HG02981 (cell line): ENCODE data around the gene DGKD.

Experiments
- ATAC-seq: cut with Tn5 transposase; IDR thresholded peaks from one replicate; pipeline ENCODE4 v1.9.1; 2021; ENCODE audit warnings: mild to moderate bottlenecking, moderate library complexity; ENCODE audit not compliant: unreplicated experiment

DGKD gene

DNA sequence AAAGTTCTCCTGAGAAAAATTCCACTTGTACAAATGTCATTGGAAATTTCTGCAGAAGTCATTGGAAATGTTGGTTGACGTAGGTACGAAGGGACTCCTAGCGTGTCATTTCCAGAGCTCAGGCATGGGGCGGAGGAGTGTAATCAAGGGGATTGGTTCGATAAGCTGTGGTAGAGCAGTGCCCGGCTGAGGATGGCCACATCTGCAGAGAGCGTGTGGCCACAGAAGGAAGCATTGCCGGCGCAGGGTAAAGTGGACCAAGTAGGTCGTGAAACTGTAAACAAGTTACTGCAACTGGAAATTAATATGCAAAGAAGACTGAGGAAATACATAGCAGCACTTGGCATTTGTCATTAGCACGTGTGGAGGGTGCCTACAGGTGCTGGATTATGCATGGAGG lies 101.8 kb downstream of the DGKD start:
- no peak for ATAC-seq

DNA sequence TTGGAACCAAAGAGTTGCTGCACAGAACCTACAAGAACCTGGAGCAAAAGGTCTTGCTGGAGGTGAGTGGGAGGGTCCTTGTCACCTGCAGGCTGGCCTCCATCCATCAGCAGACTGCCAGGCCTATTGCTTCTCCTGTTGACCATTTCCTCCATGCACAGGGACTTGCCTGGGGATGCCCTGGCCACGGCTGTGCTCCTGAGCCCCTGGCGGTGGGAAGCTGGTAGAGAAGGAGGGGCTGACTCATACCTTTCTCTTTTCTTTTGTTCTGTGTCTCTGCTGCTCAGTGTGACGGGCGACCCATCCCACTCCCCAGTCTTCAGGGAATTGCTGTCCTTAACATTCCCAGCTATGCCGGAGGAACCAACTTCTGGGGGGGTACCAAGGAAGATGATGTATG lies 102.6 kb downstream of the DGKD start:
- ATAC-seq: no peak

DNA sequence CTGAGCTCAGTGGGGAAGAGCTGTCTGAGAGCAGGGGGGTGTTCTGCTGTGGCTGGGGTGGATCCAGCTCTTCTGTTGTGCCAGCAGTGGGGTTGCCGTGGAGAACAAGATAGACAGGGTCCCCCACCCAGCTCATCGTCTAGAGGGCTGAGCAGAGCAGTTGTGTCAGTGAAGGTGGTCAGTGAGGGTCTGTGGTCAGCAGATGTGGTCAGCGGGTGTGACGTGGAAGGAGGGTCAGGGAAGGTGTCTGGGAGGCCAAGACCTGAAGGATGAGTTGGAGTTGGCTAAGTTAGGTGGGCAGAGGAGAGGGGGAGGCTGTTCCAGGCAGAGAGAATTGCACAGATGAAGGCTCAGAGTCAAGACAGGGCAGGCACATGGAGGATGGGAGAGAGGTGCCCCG lies 103.1 kb downstream of the DGKD start:
- ATAC-seq: no peak

DNA sequence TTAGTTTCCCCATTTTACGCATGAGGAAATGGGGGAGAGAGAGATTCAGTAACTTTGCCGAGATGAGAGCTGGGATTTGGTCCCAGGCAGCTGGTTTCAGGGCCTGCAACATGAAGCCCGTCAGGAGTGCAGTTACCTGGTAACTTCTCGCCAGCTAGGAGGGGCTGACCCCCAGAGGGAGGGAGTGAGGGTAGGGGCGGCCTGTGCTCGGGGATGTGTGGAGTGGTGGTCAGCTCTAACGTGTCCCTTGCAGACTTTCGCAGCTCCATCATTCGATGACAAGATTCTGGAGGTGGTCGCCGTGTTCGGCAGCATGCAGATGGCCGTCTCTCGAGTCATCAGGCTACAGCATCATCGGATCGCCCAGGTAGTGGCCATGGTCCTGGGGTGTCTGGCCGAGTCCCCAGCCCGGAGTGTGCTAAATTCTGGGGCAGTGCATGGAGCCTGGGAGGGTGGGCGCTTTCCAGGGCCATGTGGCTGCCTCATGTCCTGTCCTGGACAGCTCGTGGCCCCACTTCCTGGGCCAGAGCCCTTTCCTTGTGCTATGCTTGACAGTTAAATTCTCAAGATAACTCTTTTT lies 103.8 kb downstream of the DGKD start:
- ATAC-seq: no peak

DNA sequence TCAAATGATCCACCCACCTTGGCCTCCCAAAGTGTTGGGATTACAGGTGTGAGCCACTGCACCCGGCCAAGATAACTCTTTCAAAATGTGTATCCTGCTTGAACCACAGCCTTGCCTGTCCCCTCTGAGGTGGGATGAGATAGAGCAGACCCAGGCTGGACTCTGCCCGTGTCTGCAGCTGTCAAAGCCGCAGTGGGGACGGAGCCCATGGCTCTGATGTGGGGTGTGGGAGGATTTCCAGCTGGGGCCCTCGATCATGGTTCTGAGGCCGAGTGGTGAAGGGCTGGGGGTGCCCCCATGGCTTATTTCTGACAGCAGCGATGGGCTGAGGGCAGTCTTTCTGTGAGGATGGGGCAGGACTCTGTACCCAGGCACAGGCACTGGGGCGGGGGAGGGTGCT lies 104.5 kb downstream of the DGKD start:
- ATAC-seq: no peak

DNA sequence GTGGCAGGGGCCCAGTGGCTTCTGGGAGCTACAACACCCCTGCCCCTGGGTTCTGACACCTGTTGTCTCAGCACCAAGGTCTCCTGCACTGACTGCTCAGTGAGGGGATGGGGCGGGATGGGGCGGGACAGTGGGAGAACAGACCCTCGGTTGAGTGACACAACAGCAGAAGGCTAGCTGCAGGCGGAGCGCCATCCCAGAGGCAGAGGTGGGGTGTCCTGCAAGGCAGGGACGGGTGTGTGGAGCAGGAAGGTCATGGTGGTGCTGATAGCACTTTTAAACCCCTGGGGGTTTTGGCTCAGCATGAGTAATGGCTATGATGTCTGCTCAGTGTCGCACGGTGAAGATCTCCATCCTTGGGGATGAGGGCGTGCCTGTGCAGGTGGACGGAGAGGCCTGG lies 105.1 kb downstream of the DGKD start:
- no peak for ATAC-seq

DNA sequence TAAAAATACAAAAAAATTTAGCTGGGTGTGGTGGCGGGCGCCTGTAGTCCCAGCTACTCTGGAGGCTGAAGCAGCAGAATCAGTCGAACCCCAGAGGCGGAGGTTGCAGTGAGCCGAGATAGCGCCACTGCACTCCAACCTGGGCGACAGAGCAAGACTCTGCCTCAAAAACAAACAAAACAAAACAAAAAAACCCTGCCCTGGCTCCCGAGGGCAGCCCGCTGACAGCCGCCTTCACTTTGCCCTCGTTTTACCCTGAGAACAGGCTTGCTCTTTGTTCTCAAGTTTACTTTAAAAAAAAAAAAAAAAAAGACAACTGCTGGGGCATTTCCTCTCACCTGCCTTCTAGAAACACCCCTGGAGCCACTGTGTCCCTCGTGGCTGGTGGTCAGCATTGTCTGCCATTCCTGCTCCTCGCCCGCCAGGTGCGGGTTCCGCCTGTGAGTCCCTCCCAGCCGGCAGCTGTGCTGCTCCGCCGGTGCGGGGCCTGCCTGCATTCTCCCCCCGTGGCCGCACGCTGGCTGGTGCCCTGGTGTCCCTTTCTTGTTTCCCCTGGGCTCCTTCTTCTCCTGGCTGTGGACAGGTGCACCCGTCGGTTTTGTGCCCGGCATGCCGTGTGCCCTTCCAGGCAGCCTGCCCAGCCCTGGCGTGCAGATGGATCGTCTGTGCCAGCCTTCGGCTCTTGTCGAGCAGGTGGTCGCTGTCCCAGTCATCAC lies 106.6 kb downstream of the DGKD start:
- no peak for ATAC-seq

DNA sequence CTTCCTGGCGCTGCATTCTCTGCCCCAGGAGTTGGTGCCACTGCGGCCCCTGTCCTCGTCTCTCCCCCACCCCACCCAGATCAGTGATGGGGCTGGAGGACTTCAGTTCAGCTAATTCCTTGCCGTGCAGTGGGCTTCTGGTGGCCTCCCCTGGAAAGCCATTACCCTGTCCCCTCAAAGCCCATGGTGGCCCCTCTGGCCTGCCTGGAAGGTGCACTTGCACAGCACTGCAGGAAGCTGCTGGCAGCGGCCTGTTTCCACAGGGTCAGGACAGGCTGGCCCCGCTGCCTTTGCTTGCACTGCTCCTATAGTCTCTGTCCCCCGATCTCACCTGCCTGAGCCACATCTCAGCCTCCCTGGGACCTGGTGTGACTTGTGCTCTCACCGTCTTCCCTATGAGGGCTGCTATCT lies 107.2 kb downstream of the DGKD start:
- ATAC-seq: no peak

DNA sequence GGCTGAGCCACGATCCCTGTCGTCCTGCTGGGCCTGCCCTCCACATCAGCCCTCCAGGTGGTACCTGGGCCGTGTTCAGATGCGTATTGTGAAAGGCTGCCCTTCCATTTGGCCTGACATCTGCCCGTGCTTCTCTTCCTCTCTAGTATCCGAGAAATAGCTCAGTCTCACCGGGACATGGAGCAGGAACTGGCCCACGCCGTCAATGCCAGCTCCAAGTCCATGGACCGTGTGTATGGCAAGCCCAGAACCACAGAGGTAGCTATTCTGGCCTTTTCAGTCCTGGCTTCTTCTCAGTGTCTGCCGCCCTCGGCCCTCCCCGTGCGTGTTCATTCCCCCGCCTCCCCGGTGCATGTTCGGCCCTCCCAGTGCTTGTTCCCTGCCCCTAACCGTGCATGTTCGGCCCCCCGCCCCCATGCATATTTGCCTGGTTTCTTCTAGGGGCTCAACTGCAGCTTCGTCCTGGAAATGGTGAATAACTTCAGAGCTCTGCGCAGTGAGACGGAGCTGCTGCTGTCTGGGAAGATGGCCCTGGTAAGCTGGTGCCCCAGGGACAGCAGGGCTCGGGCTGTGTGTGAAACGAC lies 108.0 kb downstream of the DGKD start:
- ATAC-seq: no peak

DNA sequence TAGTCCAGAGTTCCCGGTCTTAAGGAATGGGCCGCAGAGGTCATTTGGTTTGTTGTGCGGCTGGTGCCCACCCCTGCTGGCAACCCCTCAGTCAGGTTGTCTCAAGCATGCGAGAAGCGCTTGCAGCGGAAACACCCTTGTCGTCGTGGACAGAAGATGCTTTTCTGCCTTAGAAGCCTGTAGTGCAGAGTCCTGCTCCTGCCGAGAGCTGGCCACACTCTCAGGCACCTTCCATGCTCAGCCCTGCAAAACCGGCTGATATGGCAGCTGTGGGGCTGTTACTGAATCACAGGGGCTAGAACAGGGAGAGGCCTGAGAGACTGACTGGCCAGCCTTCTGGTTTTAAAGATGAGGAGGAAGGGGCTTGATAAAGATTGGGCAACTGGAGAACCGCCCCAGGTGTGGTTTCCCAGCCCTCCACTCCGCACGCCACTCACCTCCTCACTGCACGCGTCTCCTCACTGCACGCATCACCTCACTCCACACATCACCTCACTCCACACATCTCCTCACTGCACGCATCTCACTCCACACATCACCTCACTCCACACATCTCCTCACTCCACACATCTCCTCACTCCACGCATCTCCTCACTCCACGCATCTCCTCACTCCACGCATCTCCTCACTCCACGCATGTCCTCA lies 108.7 kb downstream of the DGKD start:
- no peak for ATAC-seq

DNA sequence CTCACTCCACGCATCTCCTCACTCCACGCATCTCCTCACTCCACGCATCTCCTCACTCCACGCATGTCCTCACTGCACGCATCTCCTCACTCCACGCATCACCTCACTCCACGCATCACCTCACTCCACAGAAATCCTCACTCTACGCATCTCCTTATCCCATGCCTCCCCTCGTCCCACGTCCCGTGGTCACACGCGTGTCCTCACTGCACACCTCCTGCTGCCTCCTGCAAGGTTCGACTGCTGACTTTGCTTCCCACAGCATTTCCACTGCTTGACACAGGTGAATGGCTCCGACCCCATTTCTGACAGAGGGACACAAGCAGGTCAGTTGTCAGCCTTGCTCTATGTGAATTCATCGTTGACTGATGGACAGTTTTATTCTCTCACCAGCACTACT lies 109.3 kb downstream of the DGKD start:
- no peak for ATAC-seq

DNA sequence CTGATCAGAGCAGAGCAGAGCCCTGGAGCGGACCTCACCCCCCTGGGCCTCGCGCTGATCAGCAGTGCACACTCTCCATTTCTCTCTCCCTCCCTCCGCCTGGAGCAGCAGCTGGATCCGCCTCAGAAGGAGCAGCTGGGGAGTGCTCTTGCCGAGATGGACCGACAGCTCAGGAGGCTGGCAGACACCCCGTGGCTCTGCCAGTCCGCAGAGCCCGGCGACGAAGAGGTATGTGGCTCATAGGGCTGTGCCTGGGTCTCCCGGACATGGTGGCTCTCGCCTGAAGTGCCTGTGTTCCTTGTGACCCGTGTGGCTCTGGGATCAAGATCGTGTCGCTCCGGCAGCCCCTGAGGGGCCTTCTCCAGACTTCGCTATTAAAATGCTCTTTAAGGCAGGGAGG lies 109.8 kb downstream of the DGKD start:
- no peak for ATAC-seq

DNA sequence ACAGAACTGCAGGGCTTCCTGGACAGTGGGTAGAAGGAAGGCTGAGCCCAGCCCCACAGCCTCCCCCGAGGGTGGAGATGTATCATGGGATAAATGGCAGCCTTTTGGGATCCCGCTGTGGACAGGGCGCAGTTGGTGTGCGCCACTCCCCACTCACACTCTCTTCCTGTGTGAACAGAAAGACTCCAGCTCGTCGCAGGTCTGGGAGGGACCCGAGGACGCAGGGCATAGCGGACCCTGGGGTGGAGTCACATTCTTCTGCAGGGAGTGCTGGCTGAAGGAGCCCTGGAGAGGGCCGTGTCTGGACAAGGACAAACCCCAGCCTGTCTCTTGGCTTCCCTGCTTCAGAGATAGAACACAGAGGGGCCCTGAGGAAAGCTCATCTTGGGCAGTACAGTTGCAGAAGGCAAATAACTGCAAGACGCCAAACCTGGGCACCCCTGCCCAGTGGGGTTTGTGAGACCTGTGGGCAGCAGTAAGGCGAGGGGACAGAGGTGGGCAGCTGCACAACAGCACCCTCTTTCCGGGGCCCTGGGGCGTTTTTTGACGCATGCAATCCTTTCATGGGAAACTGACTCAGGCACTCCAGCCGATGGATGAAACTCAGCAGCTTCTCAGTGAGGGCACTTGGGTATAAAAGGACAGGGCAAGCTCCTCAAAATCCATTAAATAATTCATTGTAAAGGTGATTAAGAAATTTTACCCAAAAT lies 110.4 kb downstream of the DGKD start:
- no peak for ATAC-seq

DNA sequence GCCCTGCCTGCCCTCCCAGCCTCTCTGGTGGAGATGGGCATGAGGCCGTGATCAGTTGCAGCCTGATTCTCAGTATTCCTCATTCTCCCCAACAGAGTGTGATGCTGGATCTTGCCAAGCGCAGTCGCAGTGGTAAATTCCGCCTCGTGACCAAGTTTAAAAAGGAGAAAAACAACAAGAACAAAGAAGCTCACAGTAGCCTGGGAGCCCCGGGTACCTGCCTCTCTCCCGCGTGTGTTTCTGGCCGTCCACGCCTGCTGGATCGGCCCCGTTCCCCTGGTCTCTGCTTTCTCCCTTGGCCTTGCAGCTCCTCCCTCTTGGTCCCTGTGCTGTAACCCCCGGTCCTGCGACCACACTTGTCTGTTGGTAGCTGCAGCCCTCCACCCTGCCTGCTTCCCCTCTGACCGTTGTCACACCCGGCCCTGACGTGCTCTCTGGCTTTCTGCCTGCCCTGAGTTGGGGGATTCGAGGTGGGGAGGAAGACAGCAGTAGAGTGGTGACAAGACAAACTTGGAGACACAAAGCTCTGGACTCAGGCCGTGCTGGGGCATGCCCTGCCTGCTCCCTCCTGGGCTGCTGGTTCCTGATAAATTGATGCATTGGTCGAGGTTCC lies 112.8 kb downstream of the DGKD start:
- ATAC-seq: no peak

DNA sequence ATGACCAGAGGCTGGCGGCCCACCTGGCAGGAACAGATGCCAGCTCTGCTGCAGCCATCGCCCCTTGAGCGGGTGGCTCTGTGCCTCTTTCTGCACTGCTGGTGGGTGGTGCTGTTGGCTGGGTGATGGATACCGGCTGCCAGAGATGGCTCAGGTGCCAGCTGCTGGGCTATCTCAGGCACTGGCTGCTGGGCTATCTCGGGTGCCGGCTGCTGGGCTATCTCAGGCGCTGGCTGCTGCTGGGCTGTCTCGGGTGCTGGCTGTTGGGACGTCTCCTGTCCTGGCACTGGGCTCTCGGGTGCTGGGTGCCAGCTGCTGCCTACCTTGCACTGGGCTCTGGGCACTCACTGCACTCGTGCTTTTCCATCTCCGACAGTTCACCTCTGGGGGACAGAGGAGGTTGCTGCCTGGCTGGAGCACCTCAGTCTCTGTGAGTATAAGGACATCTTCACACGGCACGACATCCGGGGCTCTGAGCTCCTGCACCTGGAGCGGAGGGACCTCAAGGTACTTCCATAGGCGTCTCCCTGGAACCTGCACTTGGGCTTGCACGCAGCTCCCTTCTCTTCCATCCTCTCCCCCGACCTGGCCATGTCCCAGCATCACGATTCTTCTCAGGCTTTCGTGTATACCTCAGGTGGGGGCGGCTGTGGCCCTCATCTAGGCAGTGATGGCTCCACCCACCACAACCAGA lies 113.9 kb downstream of the DGKD start:
- no peak for ATAC-seq

DNA sequence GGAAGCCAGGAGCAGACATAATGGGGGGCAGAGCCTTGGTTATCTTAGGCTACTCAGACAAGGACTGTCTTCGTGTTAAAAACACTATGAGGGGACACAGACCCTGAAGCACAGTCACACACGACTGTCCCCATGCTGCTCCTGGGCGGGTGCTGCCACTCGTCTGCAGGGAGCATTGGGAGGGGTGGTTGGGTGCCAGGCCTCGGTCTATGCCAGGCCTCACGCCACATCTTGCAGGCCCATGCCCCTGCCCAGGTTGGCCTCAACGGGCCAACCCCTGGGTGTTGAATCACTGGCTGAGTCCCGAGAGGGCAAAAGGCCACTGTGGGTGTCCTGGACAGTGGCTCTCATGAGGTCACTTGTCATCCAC lies 114.4 kb downstream of the DGKD start:
- no peak for ATAC-seq

DNA sequence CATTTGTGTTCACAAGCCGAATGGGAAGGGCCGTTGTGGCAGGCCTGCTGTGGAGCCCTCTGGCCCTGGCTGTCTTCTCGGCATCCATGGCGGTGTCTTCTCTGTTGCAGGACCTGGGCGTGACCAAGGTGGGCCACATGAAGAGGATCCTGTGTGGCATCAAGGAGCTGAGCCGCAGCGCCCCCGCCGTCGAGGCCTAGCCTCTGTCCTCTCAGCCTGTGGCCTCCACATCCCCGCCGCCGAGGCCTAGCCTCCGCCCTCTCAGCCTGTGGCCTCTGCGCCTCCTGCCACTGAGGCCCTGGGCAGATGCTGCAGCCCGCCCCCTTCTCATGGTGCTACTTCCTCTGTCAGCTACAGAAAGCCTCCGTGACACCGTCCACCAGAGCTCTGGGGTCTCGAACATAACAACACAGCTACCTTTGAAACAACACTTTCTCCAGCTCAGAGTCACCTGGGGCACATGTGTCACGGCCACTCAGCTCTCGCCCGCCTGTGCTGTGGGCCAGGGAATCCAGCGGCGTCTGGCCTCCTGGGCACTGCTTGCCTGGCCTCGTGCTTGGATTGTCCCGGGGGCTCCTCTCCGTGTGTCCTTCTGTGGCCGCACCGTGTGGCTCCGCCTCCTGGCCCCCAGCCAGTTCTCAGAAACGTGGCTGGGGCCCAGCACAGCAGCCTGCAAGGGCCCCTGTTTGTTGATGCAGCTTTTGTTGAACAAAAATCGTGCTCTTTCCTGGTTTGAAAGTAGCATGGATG lies 115.1 kb downstream of the DGKD start:
- no peak for ATAC-seq

DNA sequence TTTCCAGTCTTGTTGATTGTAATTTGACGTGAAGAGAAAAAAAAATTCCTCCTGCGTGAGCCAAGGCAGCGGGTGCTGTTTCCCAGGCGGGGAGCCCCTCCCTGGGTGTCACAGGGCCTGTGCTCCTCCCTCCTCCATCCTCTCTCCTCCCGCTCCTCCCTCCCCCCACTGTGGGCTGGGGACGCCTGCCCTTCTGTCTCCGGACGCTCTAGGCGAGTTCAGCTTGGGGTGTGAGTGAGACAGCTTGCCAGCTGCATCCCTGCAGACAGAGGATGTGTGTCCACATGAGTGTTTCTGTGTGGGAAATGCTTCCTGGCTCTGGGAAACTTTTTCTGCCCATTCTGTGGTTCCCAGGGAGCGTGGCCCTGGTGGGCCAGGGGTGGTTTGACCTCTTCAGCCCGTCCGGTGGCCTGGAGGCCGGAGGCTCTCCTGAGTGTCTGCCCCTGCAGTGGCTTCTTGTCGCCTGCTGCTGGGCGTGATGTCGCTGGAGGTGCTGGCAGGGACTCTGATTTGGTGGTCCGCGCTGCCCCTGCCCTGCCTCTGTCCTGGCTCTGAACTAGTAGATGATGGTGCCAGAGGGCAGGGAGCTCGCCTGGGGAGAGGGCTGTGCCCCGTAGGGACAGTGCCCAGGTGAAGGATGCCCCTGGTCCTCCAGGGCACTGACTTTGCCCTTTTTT lies 115.9 kb downstream of the DGKD start:
- ATAC-seq: no peak

DNA sequence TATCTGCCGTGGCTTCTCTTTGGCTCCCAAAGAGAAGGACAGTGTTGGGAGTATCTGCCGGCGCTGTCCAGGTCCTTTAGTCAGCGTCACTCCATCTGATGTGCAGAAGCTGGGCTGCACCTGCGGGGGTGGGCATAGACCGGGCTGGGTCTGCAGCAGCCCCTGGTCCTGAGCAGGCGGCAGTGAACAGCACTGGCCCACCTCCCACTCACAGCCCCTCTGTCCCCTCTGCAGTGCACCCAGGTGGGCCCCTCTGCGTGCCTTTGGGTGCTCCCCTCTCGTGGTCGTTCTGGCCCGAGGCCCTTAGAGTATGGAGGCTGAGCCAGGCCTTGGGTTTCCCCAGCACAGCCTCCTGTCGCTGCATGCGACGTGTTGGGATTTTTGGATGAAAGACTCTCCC lies 116.5 kb downstream of the DGKD start:
- ATAC-seq: no peak
